Occipital lobe (tissue), 2 donors: ENCODE measurements around the gene CCSER1. TPM values are rescaled to one million over a fixed set of nuclear protein-coding genes. Genes with fewer than 3 reads are reported as not detected.
"Not testable (repeated sequence)": the region's sequence is repeated elsewhere in the genome, so short reads cannot be mapped to it uniquely, and the experiment has no call there.

ENCODE experiments used
- DNase-seq: peaks from one replicate; lab custom pipeline; 2025; lab: John Stamatoyannopoulos, UW
- total RNA-seq: library from RNA; depleted of rRNA; stranded (reverse); fragments of >200 nt; gene quantifications from one replicate; pipeline ENCODE4 v1.2.3, GENCODE V29; 2014

The CCSER1 gene
- total RNA-seq, 1 donor from 2014 or later = 246 TPM

- no peak for DNase-seq
Observed at GRCh38 chr4:91032725-91033445, 905.7 kb downstream of the CCSER1 start.

GRCh38 chr4:91035276-91035675 is 908.1 kb downstream of the CCSER1 start:
- DNase-seq = no peak

- DNase-seq = no peak
Observed at GRCh38 chr4:91037951-91038350, 910.8 kb downstream of the CCSER1 start.

DNA sequence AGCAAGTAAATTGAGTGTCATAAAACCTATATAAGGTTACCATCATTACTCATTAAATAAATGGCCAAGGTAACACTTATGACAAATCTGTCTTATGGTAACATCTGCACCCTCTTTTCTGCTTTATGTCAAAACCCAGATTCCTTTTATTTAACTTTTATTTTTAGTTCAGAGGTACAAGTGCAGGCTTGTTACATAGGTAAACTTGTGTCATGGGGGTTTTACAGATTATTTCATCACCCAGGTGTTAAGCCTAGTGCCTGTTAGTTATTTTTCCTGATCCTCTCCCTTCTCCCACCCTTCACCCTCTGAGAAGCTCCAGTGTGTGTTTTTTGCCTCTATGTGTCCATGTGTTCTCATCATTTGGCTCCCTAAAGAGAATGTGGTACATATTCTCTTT is 930.7 kb downstream of the CCSER1 start:
- no peak for DNase-seq

DNA sequence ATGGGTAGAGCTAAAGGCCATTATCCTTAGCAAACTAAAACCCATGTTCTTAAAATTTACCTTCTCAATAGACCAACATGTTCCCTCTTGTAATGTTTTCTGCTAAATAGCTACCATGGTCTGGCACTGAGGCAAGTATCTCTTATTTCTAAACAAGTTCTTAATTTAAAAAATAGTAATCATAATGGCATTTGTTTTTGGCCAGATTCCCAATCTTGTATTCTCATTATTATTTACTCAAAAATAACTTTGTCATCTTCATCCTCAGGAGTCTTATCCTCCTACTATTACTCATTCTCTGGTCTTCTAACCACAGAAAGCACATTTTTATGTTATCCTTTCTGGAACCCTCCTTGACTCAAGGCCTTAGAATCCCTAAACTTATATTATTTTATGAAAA is 931.2 kb downstream of the CCSER1 start:
- no peak for DNase-seq

DNA sequence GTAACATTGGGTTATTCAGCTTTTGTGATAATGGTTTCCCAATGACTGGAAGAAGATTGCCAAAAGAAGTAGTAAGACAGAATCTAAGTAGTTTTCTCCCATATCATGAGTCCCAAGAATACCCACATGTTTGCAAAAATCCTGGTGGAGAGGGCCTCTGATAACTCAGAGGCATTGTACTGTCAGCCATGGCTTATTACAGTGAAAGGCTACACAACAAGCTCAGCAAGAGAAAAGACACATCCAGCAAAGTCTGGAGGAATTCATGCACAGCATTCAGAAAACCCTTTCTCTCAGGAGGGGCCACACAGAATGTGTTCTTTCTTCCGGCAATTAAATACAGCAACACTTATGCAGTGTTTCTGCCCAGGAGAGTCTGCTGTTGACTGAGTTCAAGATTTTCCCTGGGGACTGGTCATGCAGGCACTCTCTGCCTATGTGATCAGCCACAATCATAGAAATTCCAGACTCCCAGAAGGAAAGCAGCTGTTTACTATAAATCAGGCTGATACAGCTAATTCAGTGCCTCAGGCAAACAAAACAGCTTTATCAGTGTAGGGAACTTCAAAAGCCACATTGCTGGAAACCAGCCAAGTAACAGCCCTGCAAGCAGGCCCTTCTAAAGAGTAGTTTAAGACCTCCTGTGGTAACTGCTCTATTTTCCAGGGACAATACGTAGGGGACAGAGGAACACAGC is 937.1 kb downstream of the CCSER1 start:
- DNase-seq = no peak

GRCh38 chr4:91065117-91065516 is 937.9 kb downstream of the CCSER1 start:
- no peak for DNase-seq

- no peak for DNase-seq
Observed at GRCh38 chr4:91070736-91071135, 943.5 kb downstream of the CCSER1 start.

GRCh38 chr4:91076147-91076546 is 949.0 kb downstream of the CCSER1 start:
- DNase-seq = no peak

GRCh38 chr4:91085961-91086360 is 958.8 kb downstream of the CCSER1 start:
- no peak for DNase-seq

GRCh38 chr4:91087743-91088142 is 960.5 kb downstream of the CCSER1 start:
- DNase-seq = no peak

DNA sequence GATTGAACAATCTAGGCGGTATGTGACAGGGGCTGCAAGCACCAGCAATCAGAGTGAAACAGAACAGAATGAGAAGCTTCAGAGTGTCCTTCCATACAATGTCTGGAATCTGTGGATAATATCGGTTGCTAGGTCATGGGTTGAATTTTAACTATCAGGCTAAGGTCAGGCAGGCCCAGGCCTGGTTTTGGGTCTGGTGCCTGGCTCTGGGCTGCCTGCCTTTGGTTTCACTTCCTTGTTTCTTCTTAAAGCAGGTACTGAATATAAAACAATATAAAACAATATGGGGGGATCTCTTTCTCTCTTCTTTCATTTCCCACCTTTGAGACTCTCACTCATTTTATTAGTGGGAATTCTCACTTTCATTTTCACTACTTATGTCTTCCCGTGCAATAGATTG is 962.0 kb downstream of the CCSER1 start:
- no peak for DNase-seq

DNA sequence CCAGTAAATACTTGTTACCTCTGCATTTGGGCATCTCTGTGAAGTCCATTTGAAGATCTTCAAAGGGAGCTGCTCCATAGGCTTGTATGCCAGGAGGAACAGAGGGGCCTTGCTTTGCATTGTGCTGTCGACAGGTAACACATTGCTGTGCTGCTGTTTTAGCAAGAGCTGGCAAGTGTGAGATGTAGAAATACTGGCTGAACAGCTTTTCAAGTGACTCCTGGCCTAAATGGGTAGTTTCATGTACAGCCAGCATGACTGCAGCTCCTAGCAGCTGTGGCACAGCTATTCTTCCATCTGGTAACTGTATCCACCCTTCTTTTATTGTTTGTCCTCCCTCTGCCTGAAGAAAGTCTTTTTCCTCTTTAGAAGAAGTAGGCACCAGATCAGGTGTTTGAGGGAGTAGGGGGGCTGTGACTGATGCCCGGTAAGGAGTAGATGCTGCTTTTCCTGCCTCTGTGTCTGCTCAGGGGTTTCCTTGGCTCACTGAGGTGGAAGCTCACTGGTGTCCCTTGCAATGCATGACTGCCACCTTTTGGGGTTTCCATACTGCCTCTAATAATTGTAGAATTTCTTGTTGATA is 965.3 kb downstream of the CCSER1 start:
- no peak for DNase-seq

DNA sequence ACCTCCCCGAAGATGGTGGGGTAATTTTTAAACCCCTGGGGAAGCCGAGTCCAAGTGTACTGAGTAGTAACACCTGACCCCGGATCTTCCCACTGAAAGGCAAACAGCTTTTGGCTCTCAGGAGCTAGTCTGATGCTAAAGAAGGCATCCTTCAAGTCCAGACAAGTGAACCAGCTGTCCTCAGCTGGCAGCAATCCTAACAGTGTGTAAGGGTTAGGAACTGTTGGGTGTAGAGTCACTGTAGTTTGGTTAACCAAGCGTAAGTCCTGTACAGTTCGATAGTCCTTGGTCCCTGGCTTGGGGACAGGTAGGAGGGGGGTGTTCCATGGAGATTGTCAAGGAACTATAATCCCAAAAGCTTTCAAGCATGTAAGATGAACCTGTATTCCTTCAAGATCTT is 967.0 kb downstream of the CCSER1 start:
- DNase-seq = not testable (repeated sequence)

DNA sequence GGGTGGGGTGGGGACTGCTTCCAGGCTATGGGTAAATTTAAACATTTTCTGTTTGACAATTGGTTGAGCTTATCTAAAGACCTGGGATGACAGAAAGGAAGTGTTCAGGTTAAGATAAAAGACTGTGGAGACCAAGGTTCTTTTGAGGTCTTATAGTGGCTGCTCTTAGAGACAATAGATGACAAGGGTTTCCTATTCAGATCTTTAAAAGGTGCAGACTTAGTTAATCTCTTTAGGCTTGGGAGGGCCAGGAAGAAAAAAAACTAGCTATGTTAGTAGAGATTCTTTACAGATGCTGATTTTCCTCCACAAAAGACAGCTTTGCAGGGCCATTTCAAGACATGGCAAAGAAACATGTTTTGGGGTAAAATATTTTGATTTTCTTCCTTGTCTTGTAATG is 972.5 kb downstream of the CCSER1 start:
- DNase-seq = no peak

GRCh38 chr4:91108751-91109150 is 981.6 kb downstream of the CCSER1 start:
- no peak for DNase-seq

- DNase-seq = no peak
Observed at GRCh38 chr4:91111556-91111955, 984.4 kb downstream of the CCSER1 start.

DNA sequence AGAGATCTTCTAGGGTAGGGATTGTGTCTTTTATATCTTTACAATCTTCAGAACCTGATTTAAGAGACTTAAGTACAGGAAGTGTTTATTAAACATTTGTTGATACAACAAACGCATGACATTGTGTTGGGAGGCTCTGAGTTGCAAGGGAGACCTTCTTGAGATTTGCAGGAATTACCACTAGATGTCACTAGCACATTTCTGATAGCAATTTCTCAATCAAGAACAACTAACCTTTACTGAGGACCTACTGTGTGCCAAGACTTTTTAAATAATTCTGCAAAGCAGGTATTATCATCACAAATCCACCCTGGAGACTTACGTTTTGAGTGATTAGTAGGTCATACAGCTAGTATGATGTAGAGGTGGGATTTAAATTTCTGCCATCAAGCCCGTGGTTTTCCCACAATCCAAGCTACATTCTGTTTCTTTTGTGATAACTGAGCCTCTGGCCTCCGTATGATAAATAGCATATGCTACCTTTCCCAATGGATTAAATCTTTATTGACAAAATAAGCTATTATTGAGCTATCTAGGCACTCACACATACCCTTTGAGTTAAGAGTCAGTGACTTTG is 986.0 kb downstream of the CCSER1 start:
- DNase-seq = no peak

GRCh38 chr4:91114386-91114785 is 987.2 kb downstream of the CCSER1 start:
- no peak for DNase-seq

GRCh38 chr4:91116861-91117260 is 989.7 kb downstream of the CCSER1 start:
- DNase-seq = no peak

DNA sequence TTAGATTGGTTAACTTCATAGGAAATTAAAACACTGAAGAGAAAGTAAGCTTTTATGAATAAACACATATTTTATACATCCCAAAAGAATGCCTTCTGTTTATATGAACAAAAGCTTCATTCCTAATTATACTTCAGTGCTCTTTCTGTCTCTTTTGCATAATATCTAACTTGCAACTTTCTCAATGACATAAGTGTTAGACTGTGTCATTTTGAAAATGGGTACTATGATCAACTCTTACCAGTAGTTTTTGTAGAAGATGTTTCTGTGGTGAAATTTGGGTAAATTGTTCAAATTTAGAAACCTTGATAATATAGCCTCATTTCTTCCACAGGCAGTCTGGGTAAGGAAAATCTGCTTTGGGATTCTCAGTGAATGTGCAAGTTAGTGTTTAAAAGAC is 991.4 kb downstream of the CCSER1 start:
- no peak for DNase-seq

GRCh38 chr4:91123742-91124141 is 996.5 kb downstream of the CCSER1 start:
- no peak for DNase-seq

- DNase-seq = no peak
Observed at GRCh38 chr4:91127192-91127591, 1000.0 kb downstream of the CCSER1 start.
